ENCODE measurements around the gene SGPP1.
"Not testable (repeated sequence)": the region's sequence is repeated elsewhere in the genome, so short reads cannot be mapped to it uniquely, and the experiment has no call there.

Gene SGPP1

DNA sequence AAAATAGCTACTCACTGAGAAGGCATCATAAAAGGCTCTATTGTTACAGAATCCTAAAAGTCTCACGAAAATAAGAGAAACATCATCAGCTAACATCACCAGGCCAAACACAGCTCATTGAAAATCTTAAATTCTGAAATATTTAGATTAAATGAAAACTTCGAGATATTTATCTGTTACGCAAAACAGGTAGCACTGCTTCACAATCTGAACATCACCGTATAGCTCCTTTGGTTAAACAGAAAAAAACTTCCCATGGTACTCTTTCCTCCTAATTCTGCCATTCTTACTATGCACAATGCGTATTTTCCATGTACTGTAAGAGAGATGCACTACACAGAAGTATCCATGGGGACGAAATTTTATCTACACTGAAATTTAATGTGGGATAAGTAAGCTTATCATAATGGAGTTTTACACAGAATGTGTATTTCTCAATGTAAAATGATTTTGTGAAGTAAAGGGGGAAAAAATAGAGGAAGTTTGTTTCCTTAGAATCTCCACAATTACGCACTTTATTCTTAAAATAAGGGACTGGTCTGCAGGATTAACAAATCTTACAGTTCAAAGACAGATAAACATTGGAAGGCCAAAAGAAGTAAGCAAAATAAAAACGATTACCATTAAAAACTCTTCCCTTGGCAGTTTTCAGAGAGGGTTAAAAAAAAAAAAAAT lies 1.9 kb downstream of the SGPP1 start:
- DNase-seq (ENCODE audit: low spot score): no peak

GRCh38 chr14:63717702-63718101 lies 10.2 kb downstream of the SGPP1 start:
- DNase-seq (ENCODE audit: low spot score): no peak

DNA sequence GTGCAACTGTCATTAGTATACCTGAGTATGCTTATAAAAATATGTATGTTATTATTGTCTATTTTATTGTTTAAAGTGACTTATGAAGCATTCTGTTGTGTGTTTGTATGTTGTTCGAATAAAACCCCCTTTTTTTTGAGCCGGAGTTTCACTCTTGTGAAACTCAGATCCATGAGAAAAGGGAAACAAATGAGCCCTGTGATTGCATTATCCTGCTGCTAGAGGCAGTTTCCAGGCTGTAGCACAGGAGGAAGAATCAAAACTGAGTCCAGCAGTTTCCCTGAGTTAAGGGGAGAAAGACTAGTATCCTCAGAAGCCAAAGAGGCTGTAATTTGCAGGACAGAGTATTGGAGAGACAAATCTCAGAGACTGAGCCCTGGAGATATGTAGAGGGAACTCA lies 12.5 kb downstream of the SGPP1 start:
- DNase-seq (ENCODE audit: low spot score): no peak

- no peak for DNase-seq (ENCODE audit: low spot score)
Measured at GRCh38 chr14:63713764-63714163, 14.1 kb downstream of the SGPP1 start.

DNA sequence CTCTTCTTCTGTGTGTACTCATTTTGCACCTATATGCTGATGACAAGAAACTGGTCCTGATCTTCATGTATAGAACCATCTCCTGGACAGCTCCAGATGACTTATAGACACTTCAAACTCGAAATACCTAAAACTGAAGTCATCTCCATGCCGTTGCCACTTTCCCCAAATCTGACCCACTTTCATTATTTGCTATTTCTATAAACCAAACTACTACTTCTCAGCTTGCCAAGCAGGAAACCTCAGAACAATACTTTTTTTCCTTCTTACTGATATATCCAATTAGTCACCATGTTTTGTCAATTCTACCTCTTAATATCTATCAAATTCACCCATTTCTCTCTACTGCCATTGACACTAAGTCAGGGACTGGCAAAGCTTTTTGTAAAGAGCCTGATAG lies 14.8 kb downstream of the SGPP1 start:
- DNase-seq (ENCODE audit: low spot score): no peak

- DNase-seq (ENCODE audit: low spot score): no peak
Measured at GRCh38 chr14:63712123-63712522, 15.7 kb downstream of the SGPP1 start.

- no peak for DNase-seq (ENCODE audit: low spot score)
Measured at GRCh38 chr14:63710497-63710896, 17.4 kb downstream of the SGPP1 start.

DNA sequence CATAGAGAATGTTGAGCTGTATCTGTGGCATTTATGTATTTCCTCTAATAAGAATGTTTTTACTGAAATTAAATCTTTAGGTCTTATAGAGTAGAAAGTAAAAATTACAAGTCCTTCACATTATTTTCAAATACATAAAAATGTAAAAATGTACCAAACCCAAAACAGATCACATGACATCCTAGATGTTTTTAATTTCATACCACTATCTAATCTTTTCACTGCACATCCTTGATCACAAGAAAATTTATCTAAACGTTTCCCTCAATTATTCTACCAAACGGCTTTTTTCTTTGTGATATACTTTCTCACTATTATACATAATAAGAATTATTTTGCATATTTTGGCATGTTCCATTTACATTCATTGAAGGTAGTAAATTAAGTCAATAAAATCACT lies 18.3 kb downstream of the SGPP1 start:
- no peak for DNase-seq (ENCODE audit: low spot score)

GRCh38 chr14:63707216-63707615 lies 20.6 kb downstream of the SGPP1 start:
- no peak for DNase-seq (ENCODE audit: low spot score)

- no peak for DNase-seq (ENCODE audit: low spot score)
Measured at GRCh38 chr14:63705561-63706070, 22.2 kb downstream of the SGPP1 start.

- not testable (repeated sequence) for DNase-seq (ENCODE audit: low spot score)
Measured at GRCh38 chr14:63702530-63702929, 25.3 kb downstream of the SGPP1 start.

GRCh38 chr14:63701606-63702299 lies 26.1 kb downstream of the SGPP1 start:
- no peak for DNase-seq (ENCODE audit: low spot score)

DNA sequence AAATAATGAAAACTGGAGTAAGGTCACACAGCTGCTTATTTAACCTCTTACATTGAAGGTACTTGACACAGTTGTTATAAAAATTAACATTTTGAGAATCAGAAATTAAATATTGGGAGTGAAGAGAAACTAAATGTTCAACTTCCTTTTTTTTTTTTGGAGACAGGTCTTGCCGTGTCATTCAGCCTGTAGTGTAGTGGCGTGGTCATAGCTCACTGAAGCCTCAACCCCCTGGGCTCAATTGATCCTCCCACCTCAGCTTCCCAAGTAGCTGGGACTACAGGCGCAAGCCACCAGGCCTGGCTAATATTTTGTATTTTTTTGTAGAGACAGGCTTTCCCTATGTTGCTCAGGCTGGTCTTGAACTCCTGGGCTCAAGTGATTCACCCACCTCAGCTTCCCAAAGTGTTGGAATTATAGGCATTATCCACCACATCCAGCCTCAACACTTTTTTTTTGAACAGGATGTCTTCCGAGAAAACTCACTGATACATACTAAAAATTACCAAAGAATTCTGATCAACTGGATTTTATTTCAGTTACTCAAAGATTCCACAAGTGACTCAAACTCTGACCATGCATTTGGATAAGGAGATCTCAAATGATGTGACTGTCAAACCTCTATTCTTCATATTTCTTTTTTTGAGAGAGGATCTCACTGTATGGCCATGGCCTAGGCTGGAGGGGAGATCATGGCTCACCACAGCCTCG lies 35.4 kb downstream of the SGPP1 start:
- DNase-seq (ENCODE audit: low spot score): no peak

GRCh38 chr14:63689132-63689531 lies 38.7 kb downstream of the SGPP1 start:
- DNase-seq (ENCODE audit: low spot score): no peak

GRCh38 chr14:63686926-63687325 lies 40.9 kb downstream of the SGPP1 start:
- no peak for DNase-seq (ENCODE audit: low spot score)

GRCh38 chr14:63685401-63685800 lies 42.5 kb downstream of the SGPP1 start:
- DNase-seq (ENCODE audit: low spot score): no peak

GRCh38 chr14:63682727-63683593 lies 44.9 kb downstream of the SGPP1 start:
- no peak for DNase-seq (ENCODE audit: low spot score)

- DNase-seq (ENCODE audit: low spot score): no peak
Measured at GRCh38 chr14:63678536-63678935, 49.3 kb downstream of the SGPP1 start.

DNA sequence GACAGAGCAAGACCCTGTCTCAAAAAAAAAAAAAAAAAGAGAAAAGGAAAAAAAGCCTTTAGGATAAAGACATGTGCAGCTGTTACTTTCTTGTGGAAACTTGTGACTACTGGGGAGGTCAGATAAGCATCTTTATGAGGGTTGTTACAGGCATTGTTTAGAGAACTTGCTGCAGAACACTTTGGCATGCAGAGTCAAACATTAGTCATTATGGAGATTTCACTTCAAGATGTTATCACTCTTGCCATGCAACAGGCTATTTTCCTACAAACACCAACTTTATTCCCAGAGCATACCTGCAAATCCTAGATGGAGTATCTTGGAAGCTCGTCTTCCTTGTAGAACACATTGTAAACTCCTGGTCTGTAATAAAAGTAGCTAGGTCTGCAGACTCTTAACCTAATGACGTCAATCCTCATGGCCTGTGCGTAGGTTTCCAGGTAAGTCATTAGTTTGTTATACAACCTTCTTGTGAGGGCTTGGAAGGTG lies 49.9 kb downstream of the SGPP1 start:
- no peak for DNase-seq (ENCODE audit: low spot score)

- DNase-seq (ENCODE audit: low spot score): no peak
Measured at GRCh38 chr14:63676615-63677014, 51.2 kb downstream of the SGPP1 start.

DNA sequence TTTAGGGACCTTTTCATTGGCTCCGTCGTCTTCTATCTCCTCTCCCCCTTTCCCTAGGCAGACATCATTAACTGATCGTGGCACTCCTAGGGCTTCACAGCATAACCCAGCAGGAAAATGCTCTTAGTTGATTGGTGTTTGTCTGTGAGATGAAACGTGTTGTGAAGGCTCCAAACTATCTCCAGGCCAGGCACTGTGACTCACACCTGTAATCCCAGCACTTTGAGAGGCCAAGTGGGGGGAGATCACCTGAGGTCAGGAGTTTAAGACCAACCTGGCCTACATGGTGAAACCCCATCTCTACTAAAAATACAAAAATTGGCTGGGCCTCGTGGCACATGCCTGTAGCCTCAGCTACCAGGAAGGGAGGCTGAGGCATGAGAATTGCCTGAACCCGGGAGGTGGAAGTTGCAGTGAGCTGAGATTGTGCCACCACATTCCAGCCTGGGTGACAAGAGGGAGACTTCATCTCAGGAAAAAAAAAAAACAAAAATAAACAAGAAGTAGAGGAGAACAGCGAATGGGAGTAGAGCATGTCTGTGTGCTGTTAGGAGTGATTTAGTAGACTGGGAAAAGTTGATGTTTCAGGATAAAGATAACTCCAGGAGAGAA lies 53.9 kb downstream of the SGPP1 start:
- DNase-seq (ENCODE audit: low spot score): no peak

Data from HuH-7.5 (cell line).